HCT116 (cell line): Measurements from ENCODE around the gene NXN. TPM values are rescaled to one million over a fixed set of nuclear protein-coding genes. Genes with fewer than 3 reads are reported as not detected.

Experiments
- ATAC-seq: fragments of 200-7000 bp; cut with Tn5 transposase; 2 replicates; pipeline ENCODE4 v1.9.1; 2020; ENCODE audit warnings: mild to moderate bottlenecking, moderate library complexity
- BruUV-seq: library from RNA; stranded (reverse); fragments of 400-500 nt; replicated peaks from 2 replicates; lab custom pipeline; 2021; lab: Mats Ljungman, UMichigan
- CTCF ChIA-PET: fragments of 300-600 bp; sonication (Branson Sonifier 250); formaldehyde crosslinking; loops from one replicate; lab custom pipeline; 2021; ENCODE audit warnings: antibody characterized with exemption; lab: Charles Lee
- POLR2A ChIA-PET: fragments of 300-600, 350-600 bp; sonication (Branson Sonifier 250); formaldehyde crosslinking; loops from one replicate; lab custom pipeline; 2021; ENCODE audit warnings: antibody characterized with exemption; lab: Charles Lee
- RAD21 ChIA-PET, 2 experiments: fragments of 300-600 bp; sonication (Branson Sonifier 250); formaldehyde crosslinking; loops; one replicate each; lab custom pipeline; 2023; ENCODE audit warnings: low total read pairs in 2 of 2; ENCODE audit not compliant: uncharacterized antibody in 2 of 2, unreplicated experiment in 2 of 2, low non-redundant PET in 1 of 2; lab: Charles Lee
- DNase-seq: peaks from one replicate; pipeline ENCODE4 v3.0.0-alpha.2; 2010; ENCODE audit warnings: low read depth, low spot score
- H2AFZ ChIP-seq: fragments of 200-600 bp; shearing (Covaris generic), sonication (generic); 2 replicates; pipeline ENCODE4 v1.6.1; 2017; ENCODE audit warnings: low read depth, mixed run types, mixed read lengths, antibody characterized with exemption, low read length; ENCODE audit not compliant: poor library complexity, severe bottlenecking
- H3K27ac ChIP-seq: 2 replicates; pipeline ENCODE4 v1.5.1; 2012; ENCODE audit warnings: low read depth, low read length
- H3K27me3 ChIP-seq: fragments of 200-600 bp; sonication (generic); 2 replicates; pipeline ENCODE4 v1.6.1; 2016; ENCODE audit warnings: mixed run types, low read length, mixed read lengths; ENCODE audit not compliant: insufficient read depth
- H3K36me3 ChIP-seq, 2 experiments: fragments of 200-500 bp in 1 of 2; fragments of 200-600 bp in 1 of 2; sonication (Bioruptor generic) in 1 of 2; sonication (generic) in 1 of 2; 2 replicates each; pipeline versions ENCODE4 v1.5.1 to v1.6.1; 2014 to 2016; ENCODE audit warnings: low read length in 2 of 2, inconsistent platforms in 1 of 2, mixed read lengths in 1 of 2, mixed run types in 1 of 2; ENCODE audit not compliant: insufficient read depth in 2 of 2, control insufficient read depth in 1 of 2
- H3K4me1 ChIP-seq, 2 experiments: fragments of 200-600 bp in 1 of 2; sonication (generic) in 1 of 2; 2 replicates each; pipeline versions ENCODE4 v1.5.1 to v1.6.1; 2012 to 2017; ENCODE audit warnings: low read length in 2 of 2, inconsistent platforms in 1 of 2, mild to moderate bottlenecking in 1 of 2, mixed read lengths in 1 of 2, mixed run types in 1 of 2, moderate library complexity in 1 of 2; ENCODE audit not compliant: insufficient read depth in 2 of 2, control insufficient read depth in 1 of 2
- H3K4me2 ChIP-seq: fragments of 200-600 bp; sonication (generic); 2 replicates; pipeline ENCODE4 v1.6.1; 2017; ENCODE audit warnings: mixed run types, low read length, mixed read lengths
- H3K4me3 ChIP-seq, 2 experiments: fragments of 200-600 bp in 1 of 2; sonication (generic) in 1 of 2; replicated peaks in 1 of 2; 2 replicates each; pipeline ENCODE4 v1.5.1; 2011 to 2016; ENCODE audit warnings: low read length in 2 of 2, control low read depth in 1 of 2, low read depth in 1 of 2, mild to moderate bottlenecking in 1 of 2, mixed read lengths in 1 of 2, mixed run types in 1 of 2
- H3K79me2 ChIP-seq: fragments of 200-600 bp; sonication (generic); 2 replicates; pipeline ENCODE4 v1.6.1; 2017; ENCODE audit warnings: mild to moderate bottlenecking, mixed run types, low read length, moderate library complexity, mixed read lengths; ENCODE audit not compliant: insufficient read depth
- H3K9ac ChIP-seq: fragments of 200-600 bp; sonication (generic); 2 replicates; pipeline ENCODE4 v1.6.1; 2016; ENCODE audit warnings: low read length, mixed read lengths
- H3K9me2 ChIP-seq: fragments of 200-600 bp; sonication (generic), shearing (Covaris generic); 2 replicates; pipeline ENCODE4 v1.6.1; 2017; ENCODE audit warnings: mixed run types, mild to moderate bottlenecking, moderate library complexity; ENCODE audit not compliant: insufficient read depth
- H3K9me3 ChIP-seq, 2 experiments: fragments of 200-500 bp in 1 of 2; fragments of 200-600 bp in 1 of 2; sonication (Bioruptor generic) in 1 of 2; sonication (generic) in 1 of 2; 2 replicates each; pipeline ENCODE4 v1.6.1; 2014 to 2017; ENCODE audit warnings: low read length in 2 of 2, mixed read lengths in 2 of 2, inconsistent platforms in 1 of 2, low read depth in 1 of 2, mild to moderate bottlenecking in 1 of 2, mixed run types in 1 of 2, moderate library complexity in 1 of 2; ENCODE audit not compliant: control insufficient read depth in 1 of 2, insufficient read depth in 1 of 2
- H4K20me1 ChIP-seq: fragments of 200-600 bp; sonication (generic), shearing (Covaris generic); 2 replicates; pipeline ENCODE4 v1.6.1; 2017; ENCODE audit warnings: mixed run types, mild to moderate bottlenecking, moderate library complexity; ENCODE audit not compliant: insufficient read depth
- ATF3 ChIP-seq: IDR thresholded peaks from 2 replicates; pipeline ENCODE4 v1.6.1; 2012
- CBX3 ChIP-seq: IDR thresholded peaks from 2 replicates; pipeline ENCODE4 v1.6.1; 2012; ENCODE audit warnings: low read depth
- CEBPB ChIP-seq: IDR thresholded peaks from 2 replicates; pipeline ENCODE4 v1.6.1; 2012; ENCODE audit warnings: low read depth
- CTCF ChIP-seq, 3 experiments: fragments of 200-600 bp in 1 of 3; sonication (generic) in 1 of 3; IDR thresholded peaks in 2 of 3; conservative IDR thresholded peaks in 1 of 3; 2 replicates each; pipeline ENCODE4 v1.5.1; 2012 to 2017; ENCODE audit warnings: low read depth in 2 of 3, low read length in 2 of 3, antibody characterized with exemption in 1 of 3, borderline replicate concordance in 1 of 3, control low read depth in 1 of 3, mild to moderate bottlenecking in 1 of 3, mixed read lengths in 1 of 3, mixed run types in 1 of 3, moderate library complexity in 1 of 3; ENCODE audit not compliant: insufficient read depth in 1 of 3
- EGR1 ChIP-seq: IDR thresholded peaks from 2 replicates; pipeline ENCODE4 v1.6.1; 2012; ENCODE audit warnings: low read depth
- ELF1 ChIP-seq: IDR thresholded peaks from 2 replicates; pipeline ENCODE4 v1.6.1; 2012; ENCODE audit warnings: low read depth, borderline replicate concordance
- EZH2 ChIP-seq: fragments of 200-600 bp; sonication (generic); IDR thresholded peaks from 2 replicates; pipeline ENCODE4 v1.6.1; 2017; ENCODE audit warnings: antibody characterized with exemption, mixed run types
- EZH2phosphoT487 ChIP-seq: fragments of 200-600 bp; IDR thresholded peaks from 2 replicates; pipeline ENCODE4 v1.6.1; 2018; ENCODE audit warnings: antibody characterized with exemption, borderline replicate concordance
- FOSL1 ChIP-seq: IDR thresholded peaks from 2 replicates; pipeline ENCODE4 v1.6.1; 2012; ENCODE audit warnings: low read depth
- JUND ChIP-seq: IDR thresholded peaks from 2 replicates; pipeline ENCODE4 v1.6.1; 2012
- POLR2A ChIP-seq: IDR thresholded peaks from 2 replicates; pipeline ENCODE4 v1.7.0; 2011; ENCODE audit warnings: borderline replicate concordance; ENCODE audit not compliant: insufficient read depth, insufficient read length; ENCODE audit errors: extremely low read depth
- POLR2AphosphoS5 ChIP-seq: IDR thresholded peaks from 2 replicates; pipeline ENCODE4 v1.6.1; 2011; ENCODE audit warnings: mild to moderate bottlenecking, low read depth, low read length, moderate library complexity
- RAD21 ChIP-seq: IDR thresholded peaks from 2 replicates; pipeline ENCODE4 v1.6.1; 2012; ENCODE audit warnings: low read depth, mild to moderate bottlenecking
- SIN3A ChIP-seq: IDR thresholded peaks from 2 replicates; pipeline ENCODE4 v1.6.1; 2012; ENCODE audit warnings: low read depth
- SP1 ChIP-seq: IDR thresholded peaks from 2 replicates; pipeline ENCODE4 v1.6.1; 2012; ENCODE audit warnings: low read depth
- TCF7L2 ChIP-seq: IDR thresholded peaks from 2 replicates; pipeline ENCODE4 v1.7.0; 2011; ENCODE audit warnings: borderline replicate concordance, inconsistent platforms; ENCODE audit not compliant: insufficient read depth, insufficient read length; ENCODE audit errors: extremely low read depth
- ZFX ChIP-seq: fragments of 450-650 bp; IDR thresholded peaks from 2 replicates; pipeline ENCODE4 v1.6.1; 2017
- ZNF274 ChIP-seq: fragments of 200-500 bp; sonication (Bioruptor generic); IDR thresholded peaks from 2 replicates; pipeline ENCODE4 v1.6.1; 2014; ENCODE audit warnings: mild to moderate bottlenecking, low read depth, low read length, inconsistent platforms
- intact Hi-C: fragments of 100-400 bp; cut with micrococcal nuclease; formaldehyde crosslinking; loops from 2 replicates; pipeline ENCODE4 v1.10.0; 2022
- total RNA-seq: library from RNA; stranded (reverse); gene quantifications from one replicate; pipeline ENCODE4 v1.2.1, GENCODE V29; 2021; ENCODE audit not compliant: unreplicated experiment

The NXN gene
- total RNA-seq, 1 experiment from 2014 or later: 83.7 TPM

- ChIA-PET RAD21 (no interaction called here), POLR2A (no interaction called here), CTCF (no interaction called here)
- intact Hi-C loops: no loop called here
- ATAC-seq (no peak), DNase-seq (no peak)
- no peaks in the 10 kb centered on the region for H3K79me2 ChIP-seq
- no peak overlapping the region for H3K4me3 ChIP-seq
- H3K9ac ChIP-seq: no peak overlapping the region
- no peaks in the 10 kb centered on the region for H3K27me3 ChIP-seq
- TF ChIP-seq SIN3A (no peak), CBX3 (no peak), EZH2 (no peak), CTCF (IDR thresholded peaks at IDR 0.05 in 2 of 3, conservative IDR thresholded peaks at IDR 0.05 in 1 of 3; ENCODE audit: borderline replicate concordance in 1 of 3, insufficient read depth in 1 of 3, low read depth in 2 of 3, low read length in 2 of 3) (no peak), ELF1 (no peak), ATF3 (no peak), ZNF274 (no peak)
- H3K27ac ChIP-seq: no peak overlapping the region
- H2AFZ ChIP-seq: no peak overlapping the region
- no peak overlapping the region for H3K4me2 ChIP-seq
- H3K9me2 ChIP-seq: no peaks in the 10 kb centered on the region
- no TSS peak for BruUV-seq
- H4K20me1 ChIP-seq: no peaks in the 10 kb centered on the region
- H3K4me1 ChIP-seq: peaks cover 0 to 5% of the 10 kb centered on the region in 2 experiments; a peak in 2 of 4 replicates
- H3K36me3 ChIP-seq: no peaks in the 10 kb centered on the region
- no peaks in the 10 kb centered on the region for H3K9me3 ChIP-seq
Observed at GRCh38 chr17:1027044-1027443, 47.5 kb upstream of the NXN start.

- CTCF ChIA-PET: no interaction called here
- no TSS peak for BruUV-seq
Observed at GRCh38 chr17:1026599-1026975, 47.0 kb upstream of the NXN start.

More at GRCh38 chr17:1026599-1026975, 47.0 kb upstream of the NXN start:
- H3K27ac ChIP-seq: no peak overlapping the region
- no peak overlapping the region for H3K4me3 ChIP-seq
- peaks cover 0 to 5% of the 10 kb centered on the region in 2 experiments; a peak in 2 of 4 replicates for H3K4me1 ChIP-seq
- no peak overlapping the region for H2AFZ ChIP-seq
- no peak for DNase-seq
- intact Hi-C loops: no loop called here
- ChIA-PET RAD21 (no interaction called here), POLR2A (no interaction called here)
- TF ChIP-seq ZNF274 (no peak), EGR1 (no peak), CTCF (IDR thresholded peaks at IDR 0.05 in 2 of 3, conservative IDR thresholded peaks at IDR 0.05 in 1 of 3; ENCODE audit: borderline replicate concordance in 1 of 3, insufficient read depth in 1 of 3, low read depth in 2 of 3, low read length in 2 of 3) (no peak), POLR2AphosphoS5 (no peak), FOSL1 (no peak), EZH2phosphoT487 (no peak), CEBPB (no peak), TCF7L2 (no peak), CBX3 (no peak), SP1 (no peak), EZH2 (no peak), POLR2A (no peak), ZFX (no peak), RAD21 (no peak), JUND (no peak), ELF1 (no peak), SIN3A (no peak)
- H3K9me2 ChIP-seq: no peaks in the 10 kb centered on the region
- no peaks in the 10 kb centered on the region for H3K79me2 ChIP-seq
- no peak for ATAC-seq
- H3K9me3 ChIP-seq: no peaks in the 10 kb centered on the region
- H4K20me1 ChIP-seq: no peaks in the 10 kb centered on the region
- H3K27me3 ChIP-seq: no peaks in the 10 kb centered on the region
- no peaks in the 10 kb centered on the region for H3K36me3 ChIP-seq
- no peak overlapping the region for H3K4me2 ChIP-seq
- H3K9ac ChIP-seq: no peak overlapping the region
